H1 (cell line): ENCODE results near the gene PALD1. TPM values are rescaled to one million over a fixed set of nuclear protein-coding genes. Genes with fewer than 3 reads are reported as not detected.

Experiments
- CTCF ChIA-PET: fragments of 300-600 bp; sonication (Branson Sonifier 250); formaldehyde crosslinking; loops from one replicate; lab custom pipeline; 2021; ENCODE audit not compliant: partially characterized antibody; lab: Charles Lee
- POLR2A ChIA-PET: fragments of 300-600 bp; sonication (Branson Sonifier 250); formaldehyde crosslinking; loops from one replicate; lab custom pipeline; 2021; ENCODE audit warnings: inconsistent platforms; ENCODE audit not compliant: partially characterized antibody; lab: Charles Lee
- DNase-seq, 2 experiments: peaks; one replicate each; pipeline versions ENCODE4 v3.0.0 to v3.0.0-alpha.2; 2010 to 2022; ENCODE audit warnings: low spot score in 2 of 2, low read depth in 1 of 2, mixed read lengths in 1 of 2
- FAIRE-seq: peaks from 2 replicates; lab custom pipeline; 2011; peaks lifted over from hg19 to GRCh38; lab: Jason Lieb, UNC
- H2AFZ ChIP-seq: 2 replicates; pipeline ENCODE4 v1.8.1; 2012; ENCODE audit warnings: low read length, inconsistent platforms
- H2AK5ac ChIP-seq: 2 replicates; pipeline ENCODE4 v1.6.1; 2013; ENCODE audit warnings: low read depth, low read length
- H2BK120ac ChIP-seq: replicated peaks from 2 replicates; pipeline ENCODE3; 2013; ENCODE audit warnings: low read depth, low read length, inconsistent platforms
- H2BK12ac ChIP-seq: 2 replicates; pipeline ENCODE4 v1.6.1; 2013; ENCODE audit warnings: low read depth, low read length
- H2BK15ac ChIP-seq: 2 replicates; pipeline ENCODE4 v1.6.1; 2013; ENCODE audit warnings: low read length
- H2BK20ac ChIP-seq: 2 replicates; pipeline ENCODE4 v1.6.1; 2013; ENCODE audit warnings: low read length
- H2BK5ac ChIP-seq: 2 replicates; pipeline ENCODE4 v1.6.1; 2013; ENCODE audit warnings: low read depth, low read length
- H3K14ac ChIP-seq: 2 replicates; pipeline ENCODE4 v1.6.1; 2013; ENCODE audit warnings: inconsistent platforms; ENCODE audit not compliant: insufficient read length
- H3K18ac ChIP-seq: 2 replicates; pipeline ENCODE4 v1.6.1; 2013; ENCODE audit warnings: low read length; ENCODE audit errors: extremely low read depth
- H3K23ac ChIP-seq: 2 replicates; pipeline ENCODE4 v1.6.1; 2013; ENCODE audit warnings: inconsistent platforms; ENCODE audit not compliant: insufficient read length
- H3K23me2 ChIP-seq: 2 replicates; pipeline ENCODE4 v1.6.1; 2013; ENCODE audit warnings: low read depth, low read length
- H3K27ac ChIP-seq: 2 replicates; pipeline ENCODE4 v1.6.1; 2011; ENCODE audit warnings: low read depth, low read length, inconsistent platforms
- H3K27me3 ChIP-seq, 4 experiments: replicated peaks in 1 of 4; 1 replicate in 1 of 4; 2 replicates in 3 of 4; pipeline versions ENCODE4 v1.6.1 to v1.8.1; 2011 to 2013; ENCODE audit warnings: low read length in 3 of 4, mild to moderate bottlenecking in 3 of 4, inconsistent platforms in 2 of 4, mixed read lengths in 2 of 4, moderate library complexity in 1 of 4; ENCODE audit not compliant: control insufficient read depth in 3 of 4, insufficient read depth in 3 of 4; ENCODE audit errors: extremely low read depth in 1 of 4
- H3K36me3 ChIP-seq, 4 experiments: 2 replicates each; pipeline versions ENCODE4 v1.6.1 to v1.8.1; 2011 to 2013; ENCODE audit warnings: mild to moderate bottlenecking in 4 of 4, low read length in 3 of 4, moderate library complexity in 2 of 4, control low read depth in 1 of 4, inconsistent platforms in 1 of 4; ENCODE audit not compliant: insufficient read depth in 4 of 4, control insufficient read depth in 2 of 4
- H3K4ac ChIP-seq: replicated peaks from 2 replicates; pipeline ENCODE3; 2013; ENCODE audit warnings: low read length, low read depth, mixed read lengths, inconsistent platforms; ENCODE audit not compliant: insufficient read length
- H3K4me1 ChIP-seq, 4 experiments: replicated peaks in 1 of 4; 1 replicate in 1 of 4; 2 replicates in 3 of 4; pipeline versions ENCODE4 v1.6.1 to v1.8.1; 2011 to 2013; ENCODE audit warnings: low read length in 3 of 4, inconsistent platforms in 2 of 4, mixed read lengths in 1 of 4; ENCODE audit not compliant: insufficient read depth in 4 of 4, control insufficient read depth in 3 of 4
- H3K4me2 ChIP-seq, 2 experiments: 2 replicates each; pipeline versions ENCODE4 v1.6.1 to v1.8.1; 2011 to 2013; ENCODE audit warnings: low read depth in 2 of 2, low read length in 2 of 2, control low read depth in 1 of 2, inconsistent platforms in 1 of 2, mild to moderate bottlenecking in 1 of 2; ENCODE audit not compliant: insufficient read depth in 1 of 2
- H3K4me3 ChIP-seq, 4 experiments: fragments of 200-600, 300-600 bp in 1 of 4; sonication (generic), shearing (Covaris generic), sonication (Bioruptor Twin) in 1 of 4; 2 replicates each; pipeline versions ENCODE4 v1.5.1 to v1.8.1; 2011 to 2016; ENCODE audit warnings: low read length in 4 of 4, low read depth in 3 of 4, control low read depth in 2 of 4, inconsistent platforms in 2 of 4, mild to moderate bottlenecking in 2 of 4, mixed read lengths in 1 of 4, moderate library complexity in 1 of 4; ENCODE audit not compliant: insufficient read depth in 2 of 4; ENCODE audit errors: extremely low read depth in 1 of 4
- H3K56ac ChIP-seq: replicated peaks from 2 replicates; pipeline ENCODE3; 2013; ENCODE audit warnings: low read depth, mild to moderate bottlenecking, mixed read lengths, low read length, inconsistent platforms; ENCODE audit not compliant: insufficient read length
- H3K79me1 ChIP-seq: 2 replicates; pipeline ENCODE4 v1.6.1; 2013; ENCODE audit warnings: low read depth, low read length, control low read depth
- H3K79me2 ChIP-seq, 2 experiments: 2 replicates each; pipeline versions ENCODE4 v1.6.1 to v1.8.1; 2012 to 2013; ENCODE audit warnings: low read length in 2 of 2, mild to moderate bottlenecking in 2 of 2, inconsistent platforms in 1 of 2; ENCODE audit not compliant: insufficient read depth in 2 of 2, control insufficient read depth in 1 of 2
- H3K9ac ChIP-seq, 4 experiments: replicated peaks in 1 of 4; 1 replicate in 1 of 4; 2 replicates in 3 of 4; pipeline versions ENCODE4 v1.6.1 to v1.8.1; 2011 to 2013; ENCODE audit warnings: low read depth in 3 of 4, low read length in 3 of 4, control low read depth in 2 of 4, mild to moderate bottlenecking in 2 of 4, moderate library complexity in 2 of 4, inconsistent platforms in 1 of 4; ENCODE audit errors: extremely low read depth in 1 of 4
- H3K9me3 ChIP-seq, 2 experiments: 2 replicates each; pipeline versions ENCODE4 v1.6.1 to v1.8.1; 2012 to 2013; ENCODE audit warnings: mild to moderate bottlenecking in 2 of 2, moderate library complexity in 2 of 2, control low read depth in 1 of 2, inconsistent platforms in 1 of 2, low read depth in 1 of 2, low read length in 1 of 2, mixed read lengths in 1 of 2; ENCODE audit not compliant: insufficient read depth in 2 of 2
- H4K20me1 ChIP-seq, 2 experiments: replicated peaks in 1 of 2; 2 replicates each; pipeline versions ENCODE3 to v1.8.1; 2011 to 2013; ENCODE audit warnings: inconsistent platforms in 2 of 2, low read length in 2 of 2, mild to moderate bottlenecking in 1 of 2; ENCODE audit not compliant: insufficient read depth in 2 of 2, control insufficient read depth in 1 of 2
- H4K5ac ChIP-seq: 2 replicates; pipeline ENCODE4 v1.6.1; 2013; ENCODE audit warnings: low read length, low read depth, mixed read lengths, inconsistent platforms; ENCODE audit not compliant: insufficient read length
- H4K8ac ChIP-seq: 2 replicates; pipeline ENCODE4 v1.8.0; 2013; ENCODE audit warnings: mild to moderate bottlenecking, moderate library complexity, low read length, inconsistent platforms; ENCODE audit not compliant: insufficient read depth; ENCODE audit errors: extremely low read depth
- H4K91ac ChIP-seq: replicated peaks from 2 replicates; pipeline ENCODE3; 2013; ENCODE audit warnings: low read length, mixed read lengths, inconsistent platforms; ENCODE audit not compliant: insufficient read length
- BCL11A ChIP-seq, 2 experiments: IDR thresholded peaks; one replicate each; pipeline ENCODE4 v1.6.1; 2011; ENCODE audit warnings: low read depth in 2 of 2, low read length in 2 of 2, mild to moderate bottlenecking in 2 of 2
- BRCA1 ChIP-seq: IDR thresholded peaks from 2 replicates; pipeline ENCODE4 v1.6.1; 2012; ENCODE audit warnings: low read depth, low read length, improper control_type of control experiment
- CBX5 ChIP-seq: fragments of 300-800, 300-1000 bp; sonication (generic); IDR thresholded peaks from 2 replicates; pipeline ENCODE4 v1.7.1; 2016; ENCODE audit warnings: antibody characterized with exemption, low read length, low read depth
- CREB1 ChIP-seq: IDR thresholded peaks from 2 replicates; pipeline ENCODE4 v1.6.1; 2012; ENCODE audit warnings: inconsistent platforms
- JUND ChIP-seq: IDR thresholded peaks from 2 replicates; pipeline ENCODE4 v1.6.1; 2011; ENCODE audit warnings: mild to moderate bottlenecking, improper control_type of control experiment, low read length
- MAFK ChIP-seq: IDR thresholded peaks from 2 replicates; pipeline ENCODE4 v1.6.1; 2012; ENCODE audit warnings: low read depth, mild to moderate bottlenecking, improper control_type of control experiment, low read length
- NANOG ChIP-seq: IDR thresholded peaks from 2 replicates; pipeline ENCODE4 v1.6.1; 2011; ENCODE audit warnings: low read length, low read depth, mild to moderate bottlenecking, inconsistent platforms; ENCODE audit not compliant: insufficient read depth, poor library complexity, severe bottlenecking
- POLR2A ChIP-seq, 2 experiments: IDR thresholded peaks; 1 replicate in 1 of 2; 2 replicates in 1 of 2; pipeline ENCODE4 v1.6.1; 2011; ENCODE audit warnings: low read depth in 2 of 2, low read length in 2 of 2, mild to moderate bottlenecking in 2 of 2; ENCODE audit errors: control extremely low read depth in 1 of 2
- RFX5 ChIP-seq: IDR thresholded peaks from 2 replicates; pipeline ENCODE4 v1.6.1; 2011; ENCODE audit warnings: low read depth, low read length, improper control_type of control experiment, borderline replicate concordance
- SIN3A ChIP-seq, 2 experiments: IDR thresholded peaks in 1 of 2; conservative IDR thresholded peaks in 1 of 2; 2 replicates each; pipeline ENCODE4 v1.6.1; 2011 to 2012; ENCODE audit warnings: low read length in 2 of 2, improper control_type of control experiment in 1 of 2, low read depth in 1 of 2, mild to moderate bottlenecking in 1 of 2
- SP1 ChIP-seq: IDR thresholded peaks from 2 replicates; pipeline ENCODE4 v1.6.1; 2011; ENCODE audit warnings: low read depth, low read length
- SRF ChIP-seq: IDR thresholded peaks from 2 replicates; pipeline ENCODE4 v1.6.1; 2011; ENCODE audit warnings: mild to moderate bottlenecking, low read depth, low read length, moderate library complexity
- WGBS, 2 experiments: shearing (Covaris generic) in 1 of 2; methylation state at CpG; one replicate each; pipeline versions ENCODE4 v1.1.6 to v1.1.7; 2013 to 2015; ENCODE audit warnings: low lambda C conversion rate in 2 of 2, mixed read lengths in 2 of 2, inconsistent platforms in 1 of 2, low coverage in 1 of 2, missing lambda C conversion rate in 1 of 2; ENCODE audit not compliant: insufficient replicate concordance in 2 of 2, insufficient coverage in 1 of 2, insufficient read length in 1 of 2; ENCODE audit errors: extremely low coverage in 1 of 2, missing lambda C conversion rate in 1 of 2; 5-methylcytosine and 5-hydroxymethylcytosine counted together
- polyA plus RNA-seq, 7 experiments: library from polyadenylated mRNA; depleted of rRNA in 3 of 7; stranded (reverse) in 5 of 7; unstranded in 2 of 7; fragments of >200 nt in 5 of 7; fragments of 200-250 nt in 2 of 7; gene quantifications; 1 replicate in 5 of 7; 2 replicates in 1 of 7; 4 replicates in 1 of 7; pipeline versions ENCODE4 v1.2.1 to v1.2.3, GENCODE V29; 2011 to 2013; ENCODE audit warnings: missing spikeins in 2 of 7, mixed read lengths in 2 of 7
- total RNA-seq: library from RNA; stranded (reverse); fragmentation: NEBNext Ultra II Directional; extraction: Animal tissue kit (Norgen Biotek cat#: 25700); gene quantifications from 2 replicates; pipeline ENCODE4 v1.2.1, GENCODE V29; 2021
- TF ChIP-seq, protein P1 (sequence below): IDR thresholded peaks from 2 replicates; pipeline ENCODE4 v1.6.1; 2012; ENCODE audit warnings: low read length, inconsistent platforms

The PALD1 gene
- total and polyA plus RNA-seq, 2 of the 8 experiments (the other 6 are each of a cell fraction or from before 2014, with no cell fraction given): 13.3 to 32.8 TPM

GRCh38 chr10:70523057-70523456 lies 44.5 kb downstream of the PALD1 start:
- ChIA-PET POLR2A (no interaction called here), CTCF (interaction anchor here (1.0 to 4.2 kb wide), 7 partner anchors 9 to 136 kb away, joined by 3 to 29 read pairs (median 4); no protein-coding TSS in a partner anchor)
- Histone ChIP-seq H4K8ac (peak overlapping the region; percentile 14; the same call in 1 of the 2 replicates), H3K27me3 (no peaks in the 10 kb centered on the region), H4K20me1 (peaks cover 0 to 7% of the 10 kb centered on the region in 2 experiments), H2BK120ac (no peak overlapping the region), H3K18ac (no peak overlapping the region), H3K4ac (no peak overlapping the region), H3K79me2 (no peaks in the 10 kb centered on the region), H3K27ac (no peak overlapping the region), H3K23me2 (no peaks in the 10 kb centered on the region), H3K4me2 (no peak overlapping the region), H3K79me1 (no peaks in the 10 kb centered on the region; the same call in 1 of the 2 replicates), H3K9me3 (no peaks in the 10 kb centered on the region), H3K36me3 (no peaks in the 10 kb centered on the region), H3K4me1 (no peaks in the 10 kb centered on the region), H3K14ac (no peak overlapping the region), H4K91ac (no peak overlapping the region), H2BK5ac (no peak overlapping the region), H2BK12ac (no peak overlapping the region), H4K5ac (no peak overlapping the region), H3K4me3 (no peak overlapping the region), H3K23ac (no peak overlapping the region), H2BK15ac (no peak overlapping the region), H2AFZ (no peak overlapping the region), H3K56ac (no peak overlapping the region), H2AK5ac (no peak overlapping the region), H2BK20ac (no peak overlapping the region), H3K9ac (no peak overlapping the region)
- FAIRE-seq (no peak), DNase-seq (no peak)
- 87% methylated on average over 6 of the region's 6 CpGs; no CpG with 5 or more reads in 1 of the 2 experiments for WGBS, 2 experiments
- TF ChIP-seq NANOG (no peak), JUND (no peak), RFX5 (no peak), BRCA1 (no peak), CBX5 (no peak), SIN3A (conservative IDR thresholded peaks at IDR 0.05 in 1 of 2, IDR thresholded peaks at IDR 0.05 in 1 of 2; ENCODE audit: low read depth in 1 of 2, low read length in 2 of 2) (no peak), CREB1 (no peak), BCL11A (IDR thresholded peaks at IDR 0.05; ENCODE audit: low read depth in 2 of 2, low read length in 2 of 2) (no peak), SRF (no peak), POLR2A (IDR thresholded peaks at IDR 0.05; ENCODE audit: control extremely low read depth in 1 of 2, low read depth in 2 of 2, low read length in 2 of 2) (no peak), MAFK (no peak), SP1 (no peak)
- TF ChIP-seq, protein P1, sequence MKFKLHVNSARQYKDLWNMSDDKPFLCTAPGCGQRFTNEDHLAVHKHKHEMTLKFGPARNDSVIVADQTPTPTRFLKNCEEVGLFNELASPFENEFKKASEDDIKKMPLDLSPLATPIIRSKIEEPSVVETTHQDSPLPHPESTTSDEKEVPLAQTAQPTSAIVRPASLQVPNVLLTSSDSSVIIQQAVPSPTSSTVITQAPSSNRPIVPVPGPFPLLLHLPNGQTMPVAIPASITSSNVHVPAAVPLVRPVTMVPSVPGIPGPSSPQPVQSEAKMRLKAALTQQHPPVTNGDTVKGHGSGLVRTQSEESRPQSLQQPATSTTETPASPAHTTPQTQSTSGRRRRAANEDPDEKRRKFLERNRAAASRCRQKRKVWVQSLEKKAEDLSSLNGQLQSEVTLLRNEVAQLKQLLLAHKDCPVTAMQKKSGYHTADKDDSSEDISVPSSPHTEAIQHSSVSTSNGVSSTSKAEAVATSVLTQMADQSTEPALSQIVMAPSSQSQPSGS: no peak
